Stimulated activated CD4-positive, alpha-beta T cell treated with anti-CD3 and anti-CD28 coated beads, Interleukin-2, amount 100 ng/mL, for 48 hours (primary cell): ENCODE measurements around the gene LIMK2.
A peak's percentile ranks its signal among the peaks of the same experiment; 100 is the strongest.
"Not testable (repeated sequence)": the region's sequence is repeated elsewhere in the genome, so short reads cannot be mapped to it uniquely, and the experiment has no call there.

Experiments used
- DNase-seq, 2 donors: peaks; one replicate each; pipeline ENCODE4 v3.0.0-alpha.2; 2020

The LIMK2 gene

GRCh38 chr22:31244943-31245451, 32.9 kb downstream of the LIMK2 start:
- no peak for DNase-seq

- not testable (repeated sequence) for DNase-seq
These were observed 33.9 kb downstream of the LIMK2 start for GRCh38 chr22:31245998-31246397.

- DNase-seq: no peak
These were observed 34.6 kb downstream of the LIMK2 start for GRCh38 chr22:31246687-31247086.

GRCh38 chr22:31247726-31248125, 35.6 kb downstream of the LIMK2 start:
- no peak for DNase-seq

- peak; percentile 28 to 30 for DNase-seq
These were observed 36.1 kb downstream of the LIMK2 start for GRCh38 chr22:31248138-31248745.

- no peak for DNase-seq
These were observed 37.2 kb downstream of the LIMK2 start for GRCh38 chr22:31248965-31249958.

GRCh38 chr22:31250740-31251600, 38.9 kb downstream of the LIMK2 start:
- no peak for DNase-seq

GRCh38 chr22:31253949-31254348, 41.9 kb downstream of the LIMK2 start:
- no peak for DNase-seq

- DNase-seq: no peak
These were observed 47.8 kb downstream of the LIMK2 start for GRCh38 chr22:31259798-31260473.

GRCh38 chr22:31260474-31260856, 48.4 kb downstream of the LIMK2 start:
- DNase-seq: no peak

- no peak for DNase-seq
These were observed 50.4 kb downstream of the LIMK2 start for GRCh38 chr22:31262312-31263133.

- DNase-seq: no peak
These were observed 52.0 kb downstream of the LIMK2 start for GRCh38 chr22:31263896-31264640.

- DNase-seq: no peak
These were observed 56.2 kb downstream of the LIMK2 start for GRCh38 chr22:31268281-31268680.

GRCh38 chr22:31269892-31270579, 57.9 kb downstream of the LIMK2 start:
- DNase-seq: no peak

GRCh38 chr22:31271026-31271425, 58.9 kb downstream of the LIMK2 start:
- DNase-seq: no peak

GRCh38 chr22:31271485-31271884, 59.4 kb downstream of the LIMK2 start:
- DNase-seq: no peak

GRCh38 chr22:31272522-31273446, 60.7 kb downstream of the LIMK2 start:
- DNase-seq: peak in 1 of 2 donors; percentile 45

GRCh38 chr22:31274017-31274416, 61.9 kb downstream of the LIMK2 start:
- DNase-seq: no peak

- DNase-seq: no peak
These were observed 62.9 kb downstream of the LIMK2 start for GRCh38 chr22:31275018-31275417.
